B cell (primary cell): ENCODE results near the gene HINFP. TPM values are rescaled to one million over a fixed set of nuclear protein-coding genes. Genes with fewer than 3 reads are reported as not detected.

Experiments used
- ATAC-seq: fragments of 200-7000 bp; cut with Tn5 transposase; one replicate; pipeline ENCODE4 v1.10.0; 2021; ENCODE audit warnings: low read depth, mild to moderate bottlenecking, moderate number of reproducible peaks, moderate library complexity
- CTCF ChIA-PET: fragments of 350-600 bp; sonication (Branson Sonifier 250); formaldehyde crosslinking; loops from one replicate; lab custom pipeline; 2021; ENCODE audit warnings: antibody characterized with exemption, inconsistent platforms; lab: Charles Lee
- POLR2A ChIA-PET: fragments of 350-600 bp; sonication (Branson Sonifier 250); formaldehyde crosslinking; loops from one replicate; lab custom pipeline; 2021; ENCODE audit warnings: antibody characterized with exemption; lab: Charles Lee
- DNase-seq: peaks from one replicate; pipeline ENCODE4 v3.0.0; 2013
- H2AFZ ChIP-seq: 2 replicates; pipeline ENCODE4 v1.6.1; 2012; ENCODE audit warnings: mild to moderate bottlenecking, low read depth, low read length; ENCODE audit not compliant: insufficient read depth, poor library complexity, severe bottlenecking
- H3K27ac ChIP-seq, 2 donors: 1 replicate in 1 of 2; 2 replicates in 1 of 2; pipeline ENCODE4 v1.5.1; 2012 to 2013; ENCODE audit warnings: low read length in 2 of 2, mild to moderate bottlenecking in 2 of 2, moderate library complexity in 1 of 2
- H3K27me3 ChIP-seq, 4 experiments: fragments of 200-600 bp in 1 of 4; sonication (generic) in 1 of 4; replicated peaks in 1 of 4; 1 replicate in 2 of 4; 2 replicates in 2 of 4; pipeline versions ENCODE4 v1.6.1 to v1.7.0; 2013 to 2016; ENCODE audit warnings: low read length in 3 of 4, mild to moderate bottlenecking in 2 of 4, mixed read lengths in 1 of 4, moderate library complexity in 1 of 4; ENCODE audit not compliant: insufficient read depth in 4 of 4, control insufficient read depth in 3 of 4; ENCODE audit errors: control extremely low read depth in 1 of 4
- H3K36me3 ChIP-seq, 2 experiments: replicated peaks in 1 of 2; 1 replicate in 1 of 2; 2 replicates in 1 of 2; pipeline versions ENCODE4 v1.6.1 to v1.7.1; 2013; ENCODE audit warnings: low read length in 1 of 2; ENCODE audit not compliant: insufficient read depth in 2 of 2, control insufficient read depth in 1 of 2; ENCODE audit errors: control extremely low read depth in 1 of 2, extremely low read depth in 1 of 2
- H3K4me1 ChIP-seq, 2 donors: fragments of 200-600 bp in 1 of 2; sonication (generic) in 1 of 2; 1 replicate in 1 of 2; 2 replicates in 1 of 2; pipeline versions ENCODE4 v1.5.1 to v1.6.1; 2013 to 2017; ENCODE audit warnings: low read length in 2 of 2; ENCODE audit not compliant: control insufficient read depth in 2 of 2, insufficient read depth in 2 of 2
- H3K4me2 ChIP-seq: replicated peaks from 2 replicates; pipeline ENCODE3; 2012; ENCODE audit warnings: mild to moderate bottlenecking, low read depth, low read length; ENCODE audit not compliant: poor library complexity, severe bottlenecking
- H3K4me3 ChIP-seq, 5 experiments: fragments of 200-600 bp in 1 of 5; sonication (generic) in 1 of 5; 1 replicate in 3 of 5; 2 replicates in 2 of 5; pipeline versions ENCODE4 v1.5.1 to v1.7.0; 2011 to 2016; ENCODE audit warnings: low read length in 4 of 5, mild to moderate bottlenecking in 4 of 5, low read depth in 2 of 5, control low read depth in 1 of 5, moderate library complexity in 1 of 5; ENCODE audit not compliant: insufficient read depth in 1 of 5; ENCODE audit errors: control extremely low read depth in 1 of 5, extremely low read depth in 1 of 5
- H3K79me2 ChIP-seq: fragments of 200-600 bp; sonication (generic); one replicate; pipeline ENCODE4 v1.6.0; 2016; ENCODE audit warnings: low read length; ENCODE audit not compliant: control insufficient read depth, insufficient read depth
- H3K9ac ChIP-seq: fragments of 200-600 bp; sonication (generic); 2 replicates; pipeline ENCODE4 v1.6.1; 2017; ENCODE audit warnings: mild to moderate bottlenecking, low read length, moderate library complexity
- H3K9me3 ChIP-seq, 3 donors: one replicate each; pipeline versions ENCODE4 v1.6.1 to v1.7.1; 2013; ENCODE audit warnings: low read length in 2 of 3; ENCODE audit not compliant: control insufficient read depth in 2 of 3, insufficient read depth in 1 of 3; ENCODE audit errors: control extremely low read depth in 1 of 3
- H4K20me1 ChIP-seq: 2 replicates; pipeline ENCODE4 v1.6.0; 2012; ENCODE audit warnings: mild to moderate bottlenecking, low read length; ENCODE audit not compliant: insufficient read depth, control insufficient read depth, poor library complexity, severe bottlenecking
- H3K27ac Mint-ChIP-seq: one replicate; pipeline ENCODE4 v1.8.0; 2021; ENCODE audit warnings: mixed read lengths
- H3K27me3 Mint-ChIP-seq: one replicate; pipeline ENCODE4 v1.8.0; 2021; ENCODE audit warnings: mixed read lengths
- H3K4me1 Mint-ChIP-seq: one replicate; pipeline ENCODE4 v1.8.0; 2021; ENCODE audit warnings: mixed read lengths
- H3K4me3 Mint-ChIP-seq: one replicate; pipeline ENCODE4 v1.8.0; 2021; ENCODE audit warnings: mixed read lengths
- H3K9me3 Mint-ChIP-seq: one replicate; pipeline ENCODE4 v1.8.0; 2022; ENCODE audit warnings: mixed read lengths; ENCODE audit not compliant: insufficient read depth
- CTCF ChIP-seq: fragments of 200-600 bp; IDR thresholded peaks from one replicate; pipeline ENCODE4 v1.8.0; 2022; ENCODE audit warnings: antibody characterized with exemption, mild to moderate bottlenecking
- EZH2 ChIP-seq: IDR thresholded peaks from 2 replicates; pipeline ENCODE4 v1.6.1; 2012; ENCODE audit warnings: borderline replicate concordance, low read depth, mild to moderate bottlenecking, moderate library complexity, low read length; ENCODE audit not compliant: insufficient read depth, poor library complexity, severe bottlenecking
- WGBS: methylation state at CpG from one replicate; pipeline ENCODE4 v1.1.5; 2013; ENCODE audit warnings: missing lambda C conversion rate; ENCODE audit not compliant: insufficient coverage; 5-methylcytosine and 5-hydroxymethylcytosine counted together
- intact Hi-C: fragments of 100-400 bp; cut with micrococcal nuclease; formaldehyde crosslinking; loops from one replicate; pipeline ENCODE4 v1.10.0; 2022
- polyA plus RNA-seq: library from polyadenylated mRNA; depleted of rRNA; stranded (reverse); fragments of >200 nt; gene quantifications from 2 replicates; pipeline ENCODE4 v1.2.3, GENCODE V29; 2012
- total RNA-seq, 2 donors: library from RNA; stranded (reverse); fragments of 120-200 nt in 1 of 2; gene quantifications; 1 replicate in 1 of 2; 2 replicates in 1 of 2; pipeline versions ENCODE4 v1.2.3 to v1.2.4, GENCODE V29; 2013 to 2022

The HINFP gene
- total and polyA plus RNA-seq, 2 donors (not counting 1 experiment from before 2014, with no cell fraction given), result 60.6 to 78.7 TPM

- H3K9me3 Mint-ChIP-seq, result no peaks in the 10 kb centered on the region
- no peaks in the 10 kb centered on the region for H3K27me3 ChIP-seq
- peak overlapping the region; percentile 98 for H3K4me3 Mint-ChIP-seq
- WGBS, result 1% methylated on average over 11 of the region's 13 CpGs
- H3K4me3 ChIP-seq, result peak overlapping the region; percentile 74 to 90 (median 81)
- H3K9me3 ChIP-seq, result no peaks in the 10 kb centered on the region
- H2AFZ ChIP-seq, result peak overlapping the region; percentile 99
- ChIA-PET CTCF (interaction anchor here (0.8 to 2.8 kb wide), 6 partner anchors 9 to 55 kb away, joined by 3 to 13 read pairs (median 5); partner anchors contain the start of genes DPAGT1, HYOU1 and VPS11), POLR2A (interaction anchor here (0.6 to 1.8 kb wide), 9 partner anchors 9 to 172 kb away, joined by 3 to 16 read pairs (median 5); partner anchors contain the start of genes C2CD2L, DPAGT1 and VPS11)
- H3K27ac Mint-ChIP-seq, result peak overlapping the region; percentile 95
- H3K79me2 ChIP-seq, result peaks cover 20% of the 10 kb centered on the region
- no peak for ATAC-seq
- H3K4me2 ChIP-seq, result peak overlapping the region; percentile 92
- H3K4me1 ChIP-seq, result peaks cover 12 to 21% of the 10 kb centered on the region in 2 donors
- H3K4me1 Mint-ChIP-seq, result peaks cover 24% of the 10 kb centered on the region
- DNase-seq, result no peak
- intact Hi-C loops, result loop anchor here (1.0 kb wide), 3 partner anchors 10 to 22 kb away; partner anchors contain the start of genes C2CD2L and DPAGT1
- TF ChIP-seq CTCF, result no peak
- no peak for TF ChIP-seq EZH2
- no peaks in the 10 kb centered on the region for H3K27me3 Mint-ChIP-seq
- peak overlapping the region; percentile 45 to 79 for H3K27ac ChIP-seq
- peak overlapping the region; percentile 82 for H3K9ac ChIP-seq
- H3K36me3 ChIP-seq, result peaks cover 0 to 25% of the 10 kb centered on the region in 2 experiments
- no peaks in the 10 kb centered on the region for H4K20me1 ChIP-seq
Observed at GRCh38 chr11:119085437-119085847, 35.9 kb upstream of the HINFP start.

DNA sequence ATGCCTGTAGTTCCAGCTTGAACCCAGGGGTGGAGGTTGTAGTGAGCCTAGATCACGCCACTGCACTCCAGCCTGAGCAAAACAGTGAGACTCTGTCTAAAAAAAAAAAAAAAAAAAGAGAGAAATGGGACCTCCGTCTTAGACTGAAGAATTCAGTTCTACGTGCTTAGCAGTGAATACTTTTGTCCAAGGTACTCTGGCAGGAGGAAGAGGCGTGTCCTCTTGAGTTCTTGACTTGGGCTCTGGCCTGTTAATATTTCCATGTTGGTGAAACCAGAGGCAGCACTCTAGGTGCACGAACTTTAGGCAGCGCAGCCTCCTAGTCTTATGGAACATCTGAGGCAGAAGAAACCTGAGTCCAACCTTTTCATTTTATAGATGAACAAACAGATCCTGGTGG, 34.3 kb upstream of the HINFP start:
- Histone ChIP-seq H3K4me2 (no peak overlapping the region), H3K9me3 (no peaks in the 10 kb centered on the region), H3K27me3 (no peaks in the 10 kb centered on the region), H3K27ac (no peak overlapping the region), H3K36me3 (peaks cover 0 to 9% of the 10 kb centered on the region in 2 experiments), H3K4me1 (peaks cover 12 to 21% of the 10 kb centered on the region in 2 donors), H3K9ac (no peak overlapping the region), H2AFZ (no peak overlapping the region), H3K79me2 (peaks cover 28% of the 10 kb centered on the region), H3K4me3 (no peak overlapping the region), H4K20me1 (no peaks in the 10 kb centered on the region)
- ChIA-PET CTCF (interaction anchor here (0.6 to 1.0 kb wide), 2 partner anchors 20 to 226 kb away, joined by 3 read pairs; partner anchors contain the start of gene VPS11), POLR2A (interaction anchor here (0.6 to 1.1 kb wide), 3 partner anchors 8 to 202 kb away, joined by 3 to 9 read pairs (median 4); partner anchors contain the start of gene HINFP)
- peak overlapping the region; percentile 37 for H3K4me3 Mint-ChIP-seq
- intact Hi-C loops, result no loop called here
- peaks cover 27% of the 10 kb centered on the region for H3K4me1 Mint-ChIP-seq
- 84% methylated on average over 6 of the region's 6 CpGs for WGBS
- H3K27me3 Mint-ChIP-seq, result no peaks in the 10 kb centered on the region
- no peak for TF ChIP-seq CTCF
- no peak for TF ChIP-seq EZH2
- peak overlapping the region; percentile 50 for H3K27ac Mint-ChIP-seq
- no peaks in the 10 kb centered on the region for H3K9me3 Mint-ChIP-seq
- no peak for DNase-seq
- no peak for ATAC-seq
